K562 (cell line): ENCODE results near the gene GRB10. TPM values are rescaled to one million over a fixed set of nuclear protein-coding genes. Genes with fewer than 3 reads are reported as not detected.

Experiments
- ATF4 ChIP-seq: fragments of 450-650 bp; formaldehyde crosslinking; IDR thresholded peaks from 2 replicates; pipeline ENCODE4 v1.4.0; 2022; ENCODE audit warnings: mild to moderate bottlenecking, moderate library complexity
- DNMT1 ChIP-seq: fragments of 450-650 bp; IDR thresholded peaks from 2 replicates; pipeline ENCODE4 v1.6.1; 2016; ENCODE audit warnings: antibody characterized with exemption, mild to moderate bottlenecking
- HMGXB4 ChIP-seq: sonication (generic); formaldehyde crosslinking; IDR thresholded peaks from 2 replicates; pipeline ENCODE4 v1.8.1; 2023; ENCODE audit warnings: mild to moderate bottlenecking, missing genetic modification reagents
- IRF9 ChIP-seq: fragments of 450-650 bp; IDR thresholded peaks from 2 replicates; pipeline ENCODE4 v1.6.1; 2016; ENCODE audit warnings: missing biosample characterization, missing genetic modification characterization
- MBD2 ChIP-seq: sonication (generic); IDR thresholded peaks from 2 replicates; pipeline ENCODE4 v1.6.1; 2016; ENCODE audit warnings: low read depth, borderline replicate concordance
- MGA ChIP-seq: fragments of 450-650 bp; IDR thresholded peaks from 2 replicates; pipeline ENCODE4 v1.6.1; 2016; ENCODE audit warnings: mild to moderate bottlenecking, moderate library complexity
- NCOA4 ChIP-seq: fragments of 450-650 bp; IDR thresholded peaks from 2 replicates; pipeline ENCODE4 v1.6.1; 2018; ENCODE audit warnings: mild to moderate bottlenecking; ENCODE audit not compliant: partially characterized antibody
- polyA plus RNA-seq, 8 experiments: library from polyadenylated mRNA; depleted of rRNA in 4 of 8; stranded (reverse) in 5 of 8; unstranded in 3 of 8; fragments of >200 nt; fragmentation: Nextera tagmentation in 2 of 8; fragmentation: Illumina TruSeq in 1 of 8; extraction: Ambion mirVana in 2 of 8; extraction: Trizol in 1 of 8; gene quantifications; 2 replicates each; pipeline versions ENCODE4 v1.2.1 to v1.2.3, GENCODE V29; 2011 to 2014; ENCODE audit warnings: inconsistent platforms in 1 of 8, missing spikeins in 1 of 8
- total RNA-seq, 7 experiments: library from RNA; depleted of rRNA in 6 of 7; stranded (reverse); fragments of >200 nt in 6 of 7; fragmentation: Illumina TruSeq in 2 of 7; extraction: Trizol in 2 of 7; gene quantifications; 2 replicates each; pipeline versions ENCODE4 v1.2.1 to v1.2.3, GENCODE V29; 2011 to 2021; ENCODE audit warnings: low replicate concordance in 1 of 7

GRB10 gene
- total and polyA plus RNA-seq, 9 of the 15 experiments (the other 6 are each of a cell fraction or from before 2014, with no cell fraction given) = 8.9 to 88.5 (median 40.7) TPM

- TF ChIP-seq MGA (peak; percentile 51), HMGXB4 (CRISPR knock-in tag) (no peak), IRF9 (tag) (0 out of 2 replicates have a peak, but pooled peaks have one; percentile 65), NCOA4 (no peak), ATF4 (CRISPR knock-in tag) (no peak), MBD2 (no peak), DNMT1 (no peak)
Observed at GRCh38 chr7:50696810-50697582, 85.7 kb downstream of the GRB10 start (continued).
